ENCODE data around the gene RAB3A.
"Not testable (repeated sequence)": the region's sequence is repeated elsewhere in the genome, so short reads cannot be mapped to it uniquely, and the experiment has no call there.

Gene RAB3A

GRCh38 chr19:18165794-18166544, 37.9 kb downstream of the RAB3A start:
- no peak for TF ChIP-seq CTCF (IDR thresholded peaks at IDR 0.05; ENCODE audit: extremely low read depth, missing control alignments)

GRCh38 chr19:18164072-18164471, 39.8 kb downstream of the RAB3A start:
- no peak for DNase-seq (ENCODE audit: low spot score)
- no peak for TF ChIP-seq CTCF (IDR thresholded peaks at IDR 0.05; ENCODE audit: extremely low read depth, missing control alignments)

More at GRCh38 chr19:18165794-18166544, 37.9 kb downstream of the RAB3A start:
- DNase-seq (ENCODE audit: low spot score): no peak

- no peak for DNase-seq (ENCODE audit: low spot score)
- no peak for TF ChIP-seq CTCF (IDR thresholded peaks at IDR 0.05; ENCODE audit: extremely low read depth, missing control alignments)
Observed at GRCh38 chr19:18161636-18162002, 42.2 kb downstream of the RAB3A start.

GRCh38 chr19:18160971-18161635, 42.7 kb downstream of the RAB3A start:
- peak; percentile 100 for TF ChIP-seq CTCF (IDR thresholded peaks at IDR 0.05; ENCODE audit: extremely low read depth, missing control alignments)
- peak; percentile 98 for DNase-seq (ENCODE audit: low spot score)

- DNase-seq (ENCODE audit: low spot score): no peak
- no peak for TF ChIP-seq CTCF (IDR thresholded peaks at IDR 0.05; ENCODE audit: extremely low read depth, missing control alignments)
Observed at GRCh38 chr19:18160493-18160970, 43.3 kb downstream of the RAB3A start.

GRCh38 chr19:18159810-18160209, 44.0 kb downstream of the RAB3A start:
- no peak for DNase-seq (ENCODE audit: low spot score)
- TF ChIP-seq CTCF (IDR thresholded peaks at IDR 0.05; ENCODE audit: extremely low read depth, missing control alignments): no peak

- DNase-seq (ENCODE audit: low spot score): not testable (repeated sequence)
Observed at GRCh38 chr19:18159059-18159616, 44.7 kb downstream of the RAB3A start.
